OCI-LY3 (cell line): ENCODE measurements around the gene IL22RA1.

Experiments
- EZH2phosphoT487 ChIP-seq: fragments of 200-600 bp; shearing (Covaris generic); IDR thresholded peaks from 2 replicates; pipeline ENCODE4 v1.6.1; 2018; ENCODE audit warnings: antibody characterized with exemption, mixed run types, low read depth
- TF ChIP-seq, protein P1 (sequence below): fragments of 200-600, 300-600 bp; sonication (generic); IDR thresholded peaks from 2 replicates; pipeline ENCODE4 v1.5.1; 2014; ENCODE audit warnings: antibody characterized with exemption, low read length, low read depth

DNA sequence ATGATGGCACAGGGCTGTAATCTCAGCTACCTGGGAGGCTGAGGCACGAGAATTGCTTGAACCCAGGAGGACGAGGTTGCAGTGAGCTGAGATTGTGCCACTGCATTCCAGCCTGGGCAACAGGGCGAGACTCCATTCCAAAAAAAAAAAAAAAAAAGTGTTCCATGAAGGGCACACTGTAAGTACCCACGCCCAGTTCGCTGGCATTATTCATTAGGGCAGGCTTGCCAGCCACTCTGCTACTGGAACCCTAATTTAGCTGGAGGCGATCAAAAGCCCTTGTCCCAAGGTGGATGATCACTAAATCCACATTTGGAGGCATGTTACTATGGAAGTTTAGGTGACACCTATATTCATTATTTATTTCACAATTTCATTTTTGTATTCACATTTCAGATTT is 39.1 kb upstream of the IL22RA1 start:
- TF ChIP-seq, protein P1, sequence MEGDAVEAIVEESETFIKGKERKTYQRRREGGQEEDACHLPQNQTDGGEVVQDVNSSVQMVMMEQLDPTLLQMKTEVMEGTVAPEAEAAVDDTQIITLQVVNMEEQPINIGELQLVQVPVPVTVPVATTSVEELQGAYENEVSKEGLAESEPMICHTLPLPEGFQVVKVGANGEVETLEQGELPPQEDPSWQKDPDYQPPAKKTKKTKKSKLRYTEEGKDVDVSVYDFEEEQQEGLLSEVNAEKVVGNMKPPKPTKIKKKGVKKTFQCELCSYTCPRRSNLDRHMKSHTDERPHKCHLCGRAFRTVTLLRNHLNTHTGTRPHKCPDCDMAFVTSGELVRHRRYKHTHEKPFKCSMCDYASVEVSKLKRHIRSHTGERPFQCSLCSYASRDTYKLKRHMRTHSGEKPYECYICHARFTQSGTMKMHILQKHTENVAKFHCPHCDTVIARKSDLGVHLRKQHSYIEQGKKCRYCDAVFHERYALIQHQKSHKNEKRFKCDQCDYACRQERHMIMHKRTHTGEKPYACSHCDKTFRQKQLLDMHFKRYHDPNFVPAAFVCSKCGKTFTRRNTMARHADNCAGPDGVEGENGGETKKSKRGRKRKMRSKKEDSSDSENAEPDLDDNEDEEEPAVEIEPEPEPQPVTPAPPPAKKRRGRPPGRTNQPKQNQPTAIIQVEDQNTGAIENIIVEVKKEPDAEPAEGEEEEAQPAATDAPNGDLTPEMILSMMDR, result no peak
- TF ChIP-seq EZH2phosphoT487, result no peak
